A549 (cell line): ENCODE results near the gene IL6ST. TPM values are rescaled to one million over a fixed set of nuclear protein-coding genes. Genes with fewer than 3 reads are reported as not detected.

Experiments used
- ATAC-seq, 2 experiments: fragments of 200-7000 bp in 1 of 2; fragments of >200 bp in 1 of 2; cut with Nextera tagmentation in 1 of 2; cut with Tn5 transposase in 1 of 2; 3 replicates each; pipeline versions ENCODE4 v1.8.0 to v1.9.1; 2018 to 2020; ENCODE audit warnings: mild to moderate bottlenecking in 1 of 2, moderate library complexity in 1 of 2
- CTCF ChIA-PET: fragments of 300-600 bp; sonication (Branson Sonifier 250); formaldehyde crosslinking; extraction: SDS; loops from one replicate; lab custom pipeline; 2021; ENCODE audit warnings: antibody characterized with exemption, inconsistent platforms; lab: Yijun Ruan, JAX
- POLR2A ChIA-PET: fragments of 350-600 bp; formaldehyde crosslinking; extraction: SDS; loops from one replicate; lab custom pipeline; 2021; ENCODE audit warnings: antibody characterized with exemption, inconsistent platforms; lab: Yijun Ruan, JAX
- DNase-seq, 2 experiments: peaks; one replicate each; pipeline versions ENCODE4 v3.0.0 to v3.0.0-alpha.2; 2011 to 2016; ENCODE audit warnings: low read depth in 1 of 2, low spot score in 1 of 2
- FAIRE-seq: peaks from 2 replicates; lab custom pipeline; 2011; peaks lifted over from hg19 to GRCh38; lab: Jason Lieb, UNC
- H3K27ac ChIP-seq, 2 experiments: fragments of >200 bp; sonication (Bioruptor Twin); formaldehyde crosslinking; 3 replicates each; pipeline ENCODE4 v1.5.1; 2016 to 2017
- H3K4me1 ChIP-seq: fragments of >200 bp; sonication (Bioruptor Twin); formaldehyde crosslinking; 3 replicates; pipeline ENCODE4 v1.6.1; 2016
- H3K4me2 ChIP-seq: fragments of >200 bp; sonication (Bioruptor Twin); formaldehyde crosslinking; 3 replicates; pipeline ENCODE4 v1.6.1; 2016
- H3K4me3 ChIP-seq: fragments of >200 bp; sonication (Bioruptor Twin); formaldehyde crosslinking; 3 replicates; pipeline ENCODE4 v1.5.1; 2016
- H3K9me3 ChIP-seq: fragments of >200 bp; sonication (Bioruptor Twin); formaldehyde crosslinking; 3 replicates; pipeline ENCODE4 v1.6.1; 2016
- BHLHE40 ChIP-seq: IDR thresholded peaks from 2 replicates; pipeline ENCODE4 v1.6.1; 2012; ENCODE audit warnings: low read depth, low read length, inconsistent platforms
- CEBPB ChIP-seq, 2 experiments: fragments of >200 bp in 1 of 2; sonication (Bioruptor Twin) in 1 of 2; formaldehyde crosslinking in 1 of 2; IDR thresholded peaks; 2 replicates each; pipeline ENCODE4 v1.6.1; 2012 to 2016
- CHD4 ChIP-seq: fragments of 200-600 bp; sonication (generic); IDR thresholded peaks from 2 replicates; pipeline ENCODE4 v1.6.1; 2016; ENCODE audit warnings: antibody characterized with exemption, mild to moderate bottlenecking, borderline replicate concordance
- EHF ChIP-seq: fragments of 250-450 bp; sonication (Bioruptor Pico); IDR thresholded peaks from 2 replicates; pipeline ENCODE4 v1.5.0; 2020; ENCODE audit warnings: mild to moderate bottlenecking
- FOSB ChIP-seq: fragments of 250-450 bp; sonication (Bioruptor Pico); IDR thresholded peaks from 2 replicates; pipeline ENCODE4 v1.5.0; 2020; ENCODE audit warnings: mild to moderate bottlenecking, moderate library complexity
- HEYL ChIP-seq: fragments of 250-450 bp; sonication (Bioruptor Pico); IDR thresholded peaks from 2 replicates; pipeline ENCODE4 v1.8.0; 2021; ENCODE audit warnings: mild to moderate bottlenecking, moderate library complexity
- JUN ChIP-seq, 2 experiments: fragments of >200 bp; sonication (Bioruptor Twin); formaldehyde crosslinking; IDR thresholded peaks; 2 replicates in 1 of 2; 3 replicates in 1 of 2; pipeline ENCODE4 v1.6.1; 2016 to 2017
- JUNB ChIP-seq: fragments of >200 bp; sonication (Bioruptor Twin); formaldehyde crosslinking; IDR thresholded peaks from 2 replicates; pipeline ENCODE4 v1.6.1; 2016
- KDM1A ChIP-seq: fragments of 200-600 bp; sonication (generic); IDR thresholded peaks from 2 replicates; pipeline ENCODE4 v1.6.1; 2016; ENCODE audit warnings: low read depth, mild to moderate bottlenecking
- NR3C1 ChIP-seq: fragments of >200 bp; sonication (Bioruptor Twin); formaldehyde crosslinking; IDR thresholded peaks from 3 replicates; pipeline ENCODE4 v1.6.1; 2017
- POLR2A ChIP-seq: IDR thresholded peaks from 2 replicates; pipeline ENCODE4 v1.6.1; 2012; ENCODE audit warnings: mild to moderate bottlenecking, low read length
- POLR2AphosphoS2 ChIP-seq: conservative IDR thresholded peaks from 2 replicates; pipeline ENCODE4 v1.6.1; 2012; ENCODE audit warnings: low read length, improper control_type of control experiment, inconsistent platforms
- RFX5 ChIP-seq: fragments of 450-650 bp; IDR thresholded peaks from 2 replicates; pipeline ENCODE4 v1.7.1; 2014; ENCODE audit warnings: antibody characterized with exemption, mild to moderate bottlenecking, moderate library complexity
- TFCP2L1 ChIP-seq: fragments of 250-450 bp; sonication (Bioruptor Pico); IDR thresholded peaks from 2 replicates; pipeline ENCODE4 v1.5.0; 2021; ENCODE audit warnings: mild to moderate bottlenecking
- ZC3H11A ChIP-seq: fragments of 450-650 bp; IDR thresholded peaks from 2 replicates; pipeline ENCODE4 v1.6.1; 2014; ENCODE audit warnings: antibody characterized with exemption, mild to moderate bottlenecking
- ZFP36 ChIP-seq: fragments of 450-650 bp; IDR thresholded peaks from 2 replicates; pipeline ENCODE4 v1.6.1; 2014; ENCODE audit warnings: borderline replicate concordance; ENCODE audit not compliant: partially characterized antibody
- ZNF302 ChIP-seq: fragments of 250-450 bp; sonication (Bioruptor Pico); IDR thresholded peaks from 2 replicates; pipeline ENCODE4 v1.9.0; 2021; ENCODE audit warnings: inconsistent platforms, mild to moderate bottlenecking, moderate library complexity
- WGBS: methylation state at CpG from one replicate; pipeline ENCODE4 v1.1.6; 2017; ENCODE audit errors: missing lambda C conversion rate; 5-methylcytosine and 5-hydroxymethylcytosine counted together
- polyA plus RNA-seq, 4 experiments: library from polyadenylated mRNA; depleted of rRNA in 3 of 4; stranded (reverse); fragments of >200 nt; fragmentation: RNase III in 1 of 4; extraction: RNeasy Plus Mini Kit Qiagen cat#74134 plus additional on column Dnase treatment in 1 of 4; gene quantifications; 2 replicates in 3 of 4; 3 replicates in 1 of 4; pipeline ENCODE4 v1.2.3, GENCODE V29; 2011 to 2017
- TF ChIP-seq, protein P1 (sequence below): fragments of 250-450 bp; sonication (Bioruptor Pico); IDR thresholded peaks from 2 replicates; pipeline ENCODE4 v1.5.0; 2021; ENCODE audit warnings: mild to moderate bottlenecking, moderate library complexity, borderline replicate concordance
- TF ChIP-seq, protein P2 (sequence below): IDR thresholded peaks from 2 replicates; pipeline ENCODE4 v1.6.1; 2012; ENCODE audit warnings: low read depth, borderline replicate concordance
- TF ChIP-seq, protein P3 (sequence below): fragments of 200-600 bp; sonication (generic); IDR thresholded peaks from 2 replicates; pipeline ENCODE4 v1.6.1; 2016; ENCODE audit warnings: antibody characterized with exemption, mild to moderate bottlenecking, moderate library complexity
- TF ChIP-seq, protein P4 (sequence below): IDR thresholded peaks from 2 replicates; pipeline ENCODE4 v1.6.1; 2012

IL6ST gene
- polyA plus RNA-seq, 2 of the 4 experiments (the other 2 are of a cell fraction), result 46.2 to 183 TPM

DNA sequence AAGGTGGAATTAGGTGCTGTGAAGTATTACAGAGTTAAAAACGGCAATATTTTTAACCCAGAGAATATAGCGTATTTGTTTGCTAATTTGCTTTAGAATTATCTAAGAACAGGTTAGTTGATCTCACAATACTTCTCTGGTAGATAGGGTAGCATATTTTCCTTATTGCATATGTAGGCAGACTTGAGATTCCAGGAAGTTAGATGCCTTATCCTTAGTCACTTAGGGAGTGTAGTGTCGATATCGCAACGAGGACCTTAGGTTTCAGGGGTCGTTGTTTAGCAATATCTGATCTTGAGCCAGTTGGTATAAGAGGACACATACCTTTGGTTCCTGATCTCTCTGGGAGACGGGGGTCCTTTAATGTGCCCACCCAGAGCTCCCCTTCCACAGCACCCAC lies 28.5 kb upstream of the IL6ST start:
- no peak for FAIRE-seq
- CTCF ChIA-PET, result interaction anchor here (0.7 to 1.7 kb wide), 2 partner anchors 29 to 177 kb away, joined by 3 to 6 read pairs; partner anchors contain the start of gene IL6ST

DNA sequence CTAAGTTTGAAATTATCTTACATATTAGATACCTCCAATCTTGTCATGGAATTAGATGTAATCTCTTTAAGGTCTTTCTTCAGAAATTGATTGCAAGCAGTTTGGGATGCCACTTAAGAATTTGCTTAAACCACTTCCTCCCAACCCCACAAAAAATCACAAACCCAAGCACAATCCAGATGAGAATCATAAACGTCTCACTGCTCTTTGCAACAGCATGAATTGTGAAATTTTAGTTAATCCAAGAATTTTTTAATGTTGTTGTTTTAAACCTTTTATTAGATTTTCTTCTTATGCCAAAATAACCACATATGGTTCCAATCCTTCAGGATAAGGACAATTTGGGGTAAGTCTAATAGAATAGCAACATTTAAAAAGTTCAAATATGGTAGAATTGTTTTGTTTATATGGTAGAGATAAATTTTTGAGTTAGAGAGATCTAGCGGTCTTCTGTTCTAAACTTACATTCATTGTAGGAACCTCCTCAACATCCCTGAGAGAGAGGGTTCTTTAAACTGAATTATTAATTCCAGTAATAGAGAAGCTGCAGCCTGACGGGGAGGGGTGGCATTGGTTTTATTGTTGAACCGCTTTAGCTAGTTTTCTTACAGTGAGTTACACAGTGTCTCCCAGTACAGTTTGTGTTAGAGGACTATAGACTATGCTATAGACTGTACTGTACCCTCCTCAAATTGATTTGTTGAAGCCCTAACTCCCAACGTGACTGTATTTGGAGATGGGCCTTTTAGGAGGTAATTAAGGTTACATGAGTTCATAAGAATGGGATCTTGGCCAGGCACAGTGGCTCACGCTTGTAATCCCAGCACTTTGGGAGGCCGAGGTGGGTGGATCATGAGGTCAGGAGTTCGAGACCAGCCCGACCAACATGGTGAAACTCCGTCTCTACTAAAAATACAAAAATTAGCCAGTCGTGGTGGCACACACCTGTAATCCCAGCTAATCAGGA lies 24.8 kb upstream of the IL6ST start:
- ATAC-seq (no peak), FAIRE-seq (no peak)
- Histone ChIP-seq H3K9me3 (no peaks in the 10 kb centered on the region), H3K4me3 (no peak overlapping the region), H3K4me2 (no peak overlapping the region)
- WGBS, result 91% methylated on average over 11 of the region's 11 CpGs
- TF ChIP-seq, protein P1, sequence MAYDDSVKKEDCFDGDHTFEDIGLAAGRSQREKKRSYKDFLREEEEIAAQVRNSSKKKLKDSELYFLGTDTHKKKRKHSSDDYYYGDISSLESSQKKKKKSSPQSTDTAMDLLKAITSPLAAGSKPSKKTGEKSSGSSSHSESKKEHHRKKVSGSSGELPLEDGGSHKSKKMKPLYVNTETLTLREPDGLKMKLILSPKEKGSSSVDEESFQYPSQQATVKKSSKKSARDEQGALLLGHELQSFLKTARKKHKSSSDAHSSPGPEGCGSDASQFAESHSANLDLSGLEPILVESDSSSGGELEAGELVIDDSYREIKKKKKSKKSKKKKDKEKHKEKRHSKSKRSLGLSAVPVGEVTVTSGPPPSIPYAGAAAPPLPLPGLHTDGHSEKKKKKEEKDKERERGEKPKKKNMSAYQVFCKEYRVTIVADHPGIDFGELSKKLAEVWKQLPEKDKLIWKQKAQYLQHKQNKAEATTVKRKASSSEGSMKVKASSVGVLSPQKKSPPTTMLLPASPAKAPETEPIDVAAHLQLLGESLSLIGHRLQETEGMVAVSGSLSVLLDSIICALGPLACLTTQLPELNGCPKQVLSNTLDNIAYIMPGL (CRISPR knock-in tag), result no peak
- no peak for TF ChIP-seq BHLHE40
- TF ChIP-seq, protein P2, sequence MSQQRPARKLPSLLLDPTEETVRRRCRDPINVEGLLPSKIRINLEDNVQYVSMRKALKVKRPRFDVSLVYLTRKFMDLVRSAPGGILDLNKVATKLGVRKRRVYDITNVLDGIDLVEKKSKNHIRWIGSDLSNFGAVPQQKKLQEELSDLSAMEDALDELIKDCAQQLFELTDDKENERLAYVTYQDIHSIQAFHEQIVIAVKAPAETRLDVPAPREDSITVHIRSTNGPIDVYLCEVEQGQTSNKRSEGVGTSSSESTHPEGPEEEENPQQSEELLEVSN, result no peak
- no peak for TF ChIP-seq JUNB
- TF ChIP-seq RFX5, result no peak
- no peak for TF ChIP-seq POLR2AphosphoS2
- no peak for TF ChIP-seq TFCP2L1 (CRISPR knock-in tag)
- TF ChIP-seq ZFP36, result no peak
- TF ChIP-seq, protein P3, sequence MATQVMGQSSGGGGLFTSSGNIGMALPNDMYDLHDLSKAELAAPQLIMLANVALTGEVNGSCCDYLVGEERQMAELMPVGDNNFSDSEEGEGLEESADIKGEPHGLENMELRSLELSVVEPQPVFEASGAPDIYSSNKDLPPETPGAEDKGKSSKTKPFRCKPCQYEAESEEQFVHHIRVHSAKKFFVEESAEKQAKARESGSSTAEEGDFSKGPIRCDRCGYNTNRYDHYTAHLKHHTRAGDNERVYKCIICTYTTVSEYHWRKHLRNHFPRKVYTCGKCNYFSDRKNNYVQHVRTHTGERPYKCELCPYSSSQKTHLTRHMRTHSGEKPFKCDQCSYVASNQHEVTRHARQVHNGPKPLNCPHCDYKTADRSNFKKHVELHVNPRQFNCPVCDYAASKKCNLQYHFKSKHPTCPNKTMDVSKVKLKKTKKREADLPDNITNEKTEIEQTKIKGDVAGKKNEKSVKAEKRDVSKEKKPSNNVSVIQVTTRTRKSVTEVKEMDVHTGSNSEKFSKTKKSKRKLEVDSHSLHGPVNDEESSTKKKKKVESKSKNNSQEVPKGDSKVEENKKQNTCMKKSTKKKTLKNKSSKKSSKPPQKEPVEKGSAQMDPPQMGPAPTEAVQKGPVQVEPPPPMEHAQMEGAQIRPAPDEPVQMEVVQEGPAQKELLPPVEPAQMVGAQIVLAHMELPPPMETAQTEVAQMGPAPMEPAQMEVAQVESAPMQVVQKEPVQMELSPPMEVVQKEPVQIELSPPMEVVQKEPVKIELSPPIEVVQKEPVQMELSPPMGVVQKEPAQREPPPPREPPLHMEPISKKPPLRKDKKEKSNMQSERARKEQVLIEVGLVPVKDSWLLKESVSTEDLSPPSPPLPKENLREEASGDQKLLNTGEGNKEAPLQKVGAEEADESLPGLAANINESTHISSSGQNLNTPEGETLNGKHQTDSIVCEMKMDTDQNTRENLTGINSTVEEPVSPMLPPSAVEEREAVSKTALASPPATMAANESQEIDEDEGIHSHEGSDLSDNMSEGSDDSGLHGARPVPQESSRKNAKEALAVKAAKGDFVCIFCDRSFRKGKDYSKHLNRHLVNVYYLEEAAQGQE, result no peak
- TF ChIP-seq EHF (CRISPR knock-in tag), result no peak
- no peak for TF ChIP-seq JUN (IDR thresholded peaks at IDR 0.05)
- TF ChIP-seq ZC3H11A, result no peak
- no peak for TF ChIP-seq KDM1A
- no peak for TF ChIP-seq FOSB (CRISPR knock-in tag)
- TF ChIP-seq CEBPB (IDR thresholded peaks at IDR 0.05), result no peak
- TF ChIP-seq ZNF302 (CRISPR knock-in tag), result no peak
- TF ChIP-seq POLR2A, result no peak
- TF ChIP-seq NR3C1, result no peak
- no peak for TF ChIP-seq HEYL (CRISPR knock-in tag)
- TF ChIP-seq, protein P4, sequence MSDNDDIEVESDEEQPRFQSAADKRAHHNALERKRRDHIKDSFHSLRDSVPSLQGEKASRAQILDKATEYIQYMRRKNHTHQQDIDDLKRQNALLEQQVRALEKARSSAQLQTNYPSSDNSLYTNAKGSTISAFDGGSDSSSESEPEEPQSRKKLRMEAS, result no peak
- TF ChIP-seq, all 56 proteins: peak for 0
- DNase-seq, result no peak
- ChIA-PET CTCF (no interaction called here), POLR2A (no interaction called here)
- Histone ChIP-seq H3K4me1 (peaks cover 11% of the 10 kb centered on the region), H3K27ac (no peak overlapping the region)

More for the DNA sequence above, 28.5 kb upstream of the IL6ST start:
- DNase-seq (no peak), ATAC-seq (no peak)
- TF ChIP-seq CHD4, result no peak
- peak overlapping the region; percentile 15 to 79; a peak in 3 of 6 replicates for H3K27ac ChIP-seq
- H3K4me1 ChIP-seq, result peaks cover 39% of the 10 kb centered on the region
- POLR2A ChIA-PET, result interaction anchor here (0.6 kb wide), 1 partner anchor 11 kb away, joined by 3 read pairs; no protein-coding TSS in a partner anchor
- no peak overlapping the region for H3K4me2 ChIP-seq
- 80% methylated on average over 7 of the region's 7 CpGs for WGBS
- H3K9me3 ChIP-seq, result no peaks in the 10 kb centered on the region
- H3K4me3 ChIP-seq, result no peak overlapping the region
